ENCODE data around the gene TAF3.

DNA sequence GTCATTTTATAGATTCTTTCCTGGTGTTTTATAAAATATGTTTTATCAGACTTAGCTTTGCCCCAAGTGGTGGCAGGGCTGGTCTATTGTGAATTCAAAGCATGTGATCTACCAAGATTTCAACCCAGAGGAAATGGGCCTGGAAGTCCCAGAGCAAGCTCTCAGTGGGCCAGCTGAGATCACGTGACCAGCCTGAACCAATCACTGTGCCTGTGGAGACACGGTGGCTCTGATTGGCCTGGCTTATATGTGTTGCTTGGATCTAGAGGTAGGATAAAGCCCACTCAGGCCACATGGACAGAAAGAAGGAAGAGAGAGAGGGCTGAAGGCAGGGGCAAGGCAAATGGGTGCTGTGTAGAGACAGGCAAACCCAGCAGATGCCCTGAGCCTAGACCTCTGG, 170.7 kb downstream of the TAF3 start:
- TF ChIP-seq, protein P1, sequence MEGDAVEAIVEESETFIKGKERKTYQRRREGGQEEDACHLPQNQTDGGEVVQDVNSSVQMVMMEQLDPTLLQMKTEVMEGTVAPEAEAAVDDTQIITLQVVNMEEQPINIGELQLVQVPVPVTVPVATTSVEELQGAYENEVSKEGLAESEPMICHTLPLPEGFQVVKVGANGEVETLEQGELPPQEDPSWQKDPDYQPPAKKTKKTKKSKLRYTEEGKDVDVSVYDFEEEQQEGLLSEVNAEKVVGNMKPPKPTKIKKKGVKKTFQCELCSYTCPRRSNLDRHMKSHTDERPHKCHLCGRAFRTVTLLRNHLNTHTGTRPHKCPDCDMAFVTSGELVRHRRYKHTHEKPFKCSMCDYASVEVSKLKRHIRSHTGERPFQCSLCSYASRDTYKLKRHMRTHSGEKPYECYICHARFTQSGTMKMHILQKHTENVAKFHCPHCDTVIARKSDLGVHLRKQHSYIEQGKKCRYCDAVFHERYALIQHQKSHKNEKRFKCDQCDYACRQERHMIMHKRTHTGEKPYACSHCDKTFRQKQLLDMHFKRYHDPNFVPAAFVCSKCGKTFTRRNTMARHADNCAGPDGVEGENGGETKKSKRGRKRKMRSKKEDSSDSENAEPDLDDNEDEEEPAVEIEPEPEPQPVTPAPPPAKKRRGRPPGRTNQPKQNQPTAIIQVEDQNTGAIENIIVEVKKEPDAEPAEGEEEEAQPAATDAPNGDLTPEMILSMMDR (IDR thresholded peaks at IDR 0.05), result no peak
- TF ChIP-seq POLR2A (IDR thresholded peaks at IDR 0.05) (no peak), POLR2AphosphoS5 (IDR thresholded peaks at IDR 0.05) (no peak)

All from breast epithelium (tissue), 3 donors.